VCaP (cell line): Measurements from ENCODE around the gene BBLN.

Experiments
- H3K27ac ChIP-seq: fragments of 450-650 bp; 2 replicates; pipeline ENCODE4 v1.5.1; 2017
- TF ChIP-seq, protein P1 (sequence below): fragments of 450-650 bp; conservative IDR thresholded peaks from 2 replicates; pipeline ENCODE4 v1.5.1; 2017; ENCODE audit warnings: mild to moderate bottlenecking, moderate library complexity

BBLN gene

DNA sequence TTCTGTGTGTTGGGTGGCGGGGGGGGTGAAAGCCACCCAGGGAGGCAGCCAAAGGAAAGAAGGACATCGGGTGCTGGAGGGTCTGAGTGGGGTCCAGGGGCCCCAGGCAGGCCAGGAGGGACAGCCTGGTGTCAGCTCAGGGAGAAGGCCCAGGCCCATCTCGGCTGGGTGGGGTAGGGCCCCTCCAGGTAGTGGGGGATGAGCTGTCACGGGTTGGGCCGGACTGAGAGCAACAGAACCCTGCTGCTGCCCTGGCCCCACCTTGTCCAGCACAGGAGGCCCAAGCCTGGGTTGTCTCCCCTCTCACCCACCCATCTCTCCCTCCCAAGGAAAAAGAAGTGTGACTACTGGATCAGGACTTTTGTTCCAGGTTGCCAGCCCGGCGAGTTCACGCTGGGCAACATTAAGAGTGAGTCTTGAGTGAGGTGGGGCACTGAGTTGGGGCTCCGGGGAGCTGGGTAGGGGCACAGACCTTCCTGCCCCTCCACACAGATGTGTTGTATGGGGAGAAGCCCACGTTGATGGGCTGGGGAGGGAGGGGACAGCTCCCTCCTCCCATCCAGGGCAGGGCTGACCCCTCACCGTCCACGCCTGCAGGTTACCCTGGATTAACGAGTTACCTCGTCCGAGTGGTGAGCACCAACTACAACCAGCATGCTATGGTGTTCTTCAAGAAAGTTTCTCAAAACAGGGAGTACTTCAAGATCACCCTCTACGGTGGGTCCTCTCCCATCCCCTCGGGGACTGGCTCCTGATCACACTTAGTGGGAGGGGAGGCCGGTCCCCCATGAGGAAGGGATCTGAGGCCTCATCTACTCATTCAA, 8.5 kb upstream of the BBLN start:
- H3K27ac ChIP-seq, result no peak overlapping the region
- TF ChIP-seq, protein P1, sequence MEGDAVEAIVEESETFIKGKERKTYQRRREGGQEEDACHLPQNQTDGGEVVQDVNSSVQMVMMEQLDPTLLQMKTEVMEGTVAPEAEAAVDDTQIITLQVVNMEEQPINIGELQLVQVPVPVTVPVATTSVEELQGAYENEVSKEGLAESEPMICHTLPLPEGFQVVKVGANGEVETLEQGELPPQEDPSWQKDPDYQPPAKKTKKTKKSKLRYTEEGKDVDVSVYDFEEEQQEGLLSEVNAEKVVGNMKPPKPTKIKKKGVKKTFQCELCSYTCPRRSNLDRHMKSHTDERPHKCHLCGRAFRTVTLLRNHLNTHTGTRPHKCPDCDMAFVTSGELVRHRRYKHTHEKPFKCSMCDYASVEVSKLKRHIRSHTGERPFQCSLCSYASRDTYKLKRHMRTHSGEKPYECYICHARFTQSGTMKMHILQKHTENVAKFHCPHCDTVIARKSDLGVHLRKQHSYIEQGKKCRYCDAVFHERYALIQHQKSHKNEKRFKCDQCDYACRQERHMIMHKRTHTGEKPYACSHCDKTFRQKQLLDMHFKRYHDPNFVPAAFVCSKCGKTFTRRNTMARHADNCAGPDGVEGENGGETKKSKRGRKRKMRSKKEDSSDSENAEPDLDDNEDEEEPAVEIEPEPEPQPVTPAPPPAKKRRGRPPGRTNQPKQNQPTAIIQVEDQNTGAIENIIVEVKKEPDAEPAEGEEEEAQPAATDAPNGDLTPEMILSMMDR, result no peak

DNA sequence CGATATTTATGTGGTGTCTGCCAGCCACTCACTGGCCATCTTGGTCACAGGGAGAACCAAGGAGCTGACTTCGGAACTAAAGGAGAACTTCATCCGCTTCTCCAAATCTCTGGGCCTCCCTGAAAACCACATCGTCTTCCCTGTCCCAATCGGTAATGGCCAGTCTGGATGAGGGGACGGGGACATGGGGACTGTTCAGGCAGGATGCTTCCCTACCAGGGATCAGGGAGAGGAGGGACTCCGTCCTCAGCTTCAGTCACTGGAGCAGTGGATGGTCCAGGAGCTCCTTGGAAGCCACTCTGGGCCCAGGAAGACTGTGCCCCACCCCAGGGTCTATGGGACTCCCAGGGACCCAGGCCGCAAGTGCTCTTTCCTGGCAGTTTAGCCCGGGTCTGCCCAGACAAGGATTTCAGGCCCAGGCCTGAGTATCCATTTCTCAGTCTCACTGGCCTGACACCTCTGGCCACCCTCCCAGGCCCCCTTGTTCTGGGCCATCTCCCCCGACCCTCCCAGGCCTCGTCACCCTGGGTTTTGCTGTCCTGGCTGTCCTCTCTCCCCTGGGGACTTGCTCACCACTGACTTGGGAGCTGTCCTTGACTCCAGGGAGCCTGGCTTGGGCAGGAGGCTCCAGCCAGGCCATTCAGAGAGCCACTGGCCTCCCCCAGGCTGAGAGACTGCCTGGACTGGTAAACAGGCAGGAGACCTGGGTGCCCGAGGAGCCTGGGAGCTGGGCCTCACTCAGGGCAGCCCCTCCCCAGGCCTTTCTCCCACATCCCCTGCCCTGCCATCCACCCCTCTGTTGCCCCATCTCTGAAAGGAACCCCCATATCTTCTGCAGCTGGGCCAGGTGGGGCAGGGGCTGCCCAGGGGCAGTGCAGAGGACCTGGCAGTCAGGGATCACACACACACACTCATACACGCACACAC, 7.7 kb upstream of the BBLN start:
- no peak overlapping the region for H3K27ac ChIP-seq
- TF ChIP-seq, protein P1, result no peak

DNA sequence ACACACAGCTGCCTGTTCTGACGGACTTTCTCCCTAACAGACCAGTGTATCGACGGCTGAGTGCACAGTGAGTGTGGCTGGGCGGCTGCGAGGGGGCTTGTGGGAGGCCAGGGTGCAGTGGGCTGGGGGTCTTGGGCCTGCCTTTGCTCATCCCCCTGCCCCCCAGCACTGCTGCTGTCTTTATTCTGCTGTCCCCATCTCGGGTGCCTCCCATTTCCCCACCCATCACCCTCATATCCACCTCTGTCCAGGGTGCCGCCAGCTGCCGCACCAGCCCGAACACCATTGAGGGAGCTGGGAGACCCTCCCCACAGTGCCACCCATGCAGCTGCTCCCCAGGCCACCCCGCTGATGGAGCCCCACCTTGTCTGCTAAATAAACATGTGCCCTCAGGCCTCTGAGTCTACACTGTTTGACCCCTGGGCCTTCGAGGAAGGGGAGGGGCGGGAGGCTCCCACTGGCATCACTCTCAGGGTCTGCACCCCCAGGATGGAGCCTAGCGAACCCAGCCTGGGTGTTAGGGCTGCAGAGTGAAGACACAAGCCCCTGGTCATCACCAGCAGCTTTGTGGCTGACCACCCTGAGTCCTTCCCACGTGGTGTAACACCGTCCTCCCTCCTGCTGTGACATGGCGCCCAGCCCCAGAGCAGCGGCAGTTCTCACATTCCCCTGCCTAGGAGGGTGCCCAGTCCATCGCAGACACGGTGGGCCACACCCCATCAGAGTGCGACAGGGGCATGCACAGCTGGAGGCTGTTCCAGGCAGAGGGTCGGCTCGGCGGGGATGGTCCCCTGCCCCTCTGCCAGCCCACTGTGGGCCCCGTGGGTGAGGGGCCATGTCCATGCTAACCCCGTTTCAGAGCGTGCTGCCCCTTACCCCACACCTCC, 6.8 kb upstream of the BBLN start:
- TF ChIP-seq, protein P1, result no peak
- H3K27ac ChIP-seq, result no peak overlapping the region

DNA sequence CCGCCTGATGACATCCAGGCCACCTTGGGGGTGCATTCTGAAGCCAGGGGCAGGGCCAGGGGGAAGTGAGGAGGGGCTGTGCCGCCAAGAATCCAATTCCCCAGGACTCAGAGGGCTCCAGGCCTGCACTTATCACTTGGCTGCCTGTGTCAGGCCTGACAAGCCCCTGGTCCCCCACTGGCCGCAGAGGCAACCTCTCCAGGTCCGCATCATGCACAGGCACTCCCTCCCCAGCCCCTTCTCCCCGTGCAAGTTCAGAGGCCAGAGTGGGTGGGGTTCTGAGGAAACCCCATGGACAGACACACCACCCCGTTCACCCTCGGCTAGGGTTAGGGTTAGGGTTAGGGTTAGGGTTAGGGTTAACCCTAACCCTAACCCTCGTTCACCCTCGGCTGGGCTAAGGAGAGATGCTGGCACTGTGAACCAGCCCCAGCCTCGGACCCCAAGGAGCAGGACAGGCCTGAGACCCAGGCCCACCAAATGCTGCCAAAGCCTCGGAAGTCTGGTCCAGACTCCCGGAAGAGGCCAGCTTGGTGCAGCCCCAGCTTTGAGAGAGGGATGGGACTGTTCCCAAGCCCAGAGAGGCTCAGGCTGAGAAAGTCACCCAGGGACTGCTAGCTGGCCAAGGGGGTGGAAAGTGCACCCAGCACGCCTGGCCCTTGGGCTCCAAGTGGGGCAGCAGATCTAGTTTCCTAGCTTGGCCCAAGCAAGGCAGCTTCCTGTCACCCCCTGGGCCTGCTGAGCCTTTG, 5.9 kb upstream of the BBLN start:
- TF ChIP-seq, protein P1, result no peak
- H3K27ac ChIP-seq, result no peak overlapping the region

- no peak overlapping the region for H3K27ac ChIP-seq
- TF ChIP-seq, protein P1, result no peak
Observed at GRCh38 chr9:128155736-128156500, 4.1 kb upstream of the BBLN start.

DNA sequence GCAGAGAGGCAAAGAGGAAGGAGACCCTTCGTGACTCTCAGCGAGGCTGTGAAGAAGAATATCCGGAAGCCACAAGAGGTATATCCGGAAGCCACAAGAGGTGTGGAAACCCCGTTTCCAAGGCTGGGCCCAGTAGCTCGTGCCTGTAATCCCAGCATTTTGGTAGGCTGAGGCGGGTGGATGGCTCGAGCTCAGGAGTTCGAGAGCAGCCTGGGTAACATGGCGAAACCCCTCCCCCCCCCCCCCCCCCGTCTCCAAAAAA, 612 bp upstream of the BBLN start:
- TF ChIP-seq, protein P1, result no peak
- H3K27ac ChIP-seq, result peak overlapping the region; percentile 79
